ENCODE data around the gene ZYG11B.
"Not testable (repeated sequence)": the region's sequence is repeated elsewhere in the genome, so short reads cannot be mapped to it uniquely, and the experiment has no call there.

Gene ZYG11B

GRCh38 chr1:52756020-52756419, 29.8 kb downstream of the ZYG11B start:
- H3K4me1 ChIP-seq (ENCODE audit: control insufficient read depth, insufficient read depth, low read length) = peaks cover 11% of the 10 kb centered on the region
- no peak overlapping the region for H3K27ac ChIP-seq (ENCODE audit: low read length)
- no peak overlapping the region for H3K9ac ChIP-seq (ENCODE audit: low read length in 2 of 2)
- H3K36me3 ChIP-seq (ENCODE audit: control insufficient read depth in 2 of 2, insufficient read depth in 2 of 2, low read length in 2 of 2) = peaks cover 7 to 8% of the 10 kb centered on the region in 2 donors
- H3K27me3 ChIP-seq (ENCODE audit: control insufficient read depth in 1 of 2, insufficient read depth in 2 of 2, low read length in 2 of 2) = no peaks in the 10 kb centered on the region
- no peaks in the 10 kb centered on the region for H3K9me3 ChIP-seq (ENCODE audit: control insufficient read depth in 2 of 2, low read length in 2 of 2)
- H3K4me3 ChIP-seq (ENCODE audit: low read length in 2 of 2) = no peak overlapping the region

GRCh38 chr1:52759908-52760307, 33.7 kb downstream of the ZYG11B start:
- Histone ChIP-seq H3K27ac (ENCODE audit: low read length) (no peak overlapping the region), H3K4me3 (ENCODE audit: low read length in 2 of 2) (no peak overlapping the region), H3K27me3 (ENCODE audit: control insufficient read depth in 1 of 2, insufficient read depth in 2 of 2, low read length in 2 of 2) (no peaks in the 10 kb centered on the region), H3K9me3 (ENCODE audit: control insufficient read depth in 2 of 2, low read length in 2 of 2) (no peaks in the 10 kb centered on the region), H3K4me1 (ENCODE audit: control insufficient read depth, insufficient read depth, low read length) (no peaks in the 10 kb centered on the region), H3K9ac (ENCODE audit: low read length in 2 of 2) (no peak overlapping the region), H3K36me3 (ENCODE audit: control insufficient read depth in 2 of 2, insufficient read depth in 2 of 2, low read length in 2 of 2) (peaks cover 7 to 8% of the 10 kb centered on the region in 2 donors)

- H3K4me3 ChIP-seq (ENCODE audit: low read length in 2 of 2) = no peak overlapping the region
- H3K27ac ChIP-seq (ENCODE audit: low read length) = no peak overlapping the region
- H3K4me1 ChIP-seq (ENCODE audit: control insufficient read depth, insufficient read depth, low read length) = no peaks in the 10 kb centered on the region
- H3K9ac ChIP-seq (ENCODE audit: low read length in 2 of 2) = no peak overlapping the region
- no peaks in the 10 kb centered on the region for H3K9me3 ChIP-seq (ENCODE audit: control insufficient read depth in 2 of 2, low read length in 2 of 2)
- H3K27me3 ChIP-seq (ENCODE audit: control insufficient read depth in 1 of 2, insufficient read depth in 2 of 2, low read length in 2 of 2) = no peaks in the 10 kb centered on the region
- H3K36me3 ChIP-seq (ENCODE audit: control insufficient read depth in 2 of 2, insufficient read depth in 2 of 2, low read length in 2 of 2) = peaks cover 5 to 6% of the 10 kb centered on the region in 2 donors
Measured at GRCh38 chr1:52767596-52768280, 41.5 kb downstream of the ZYG11B start.

DNA sequence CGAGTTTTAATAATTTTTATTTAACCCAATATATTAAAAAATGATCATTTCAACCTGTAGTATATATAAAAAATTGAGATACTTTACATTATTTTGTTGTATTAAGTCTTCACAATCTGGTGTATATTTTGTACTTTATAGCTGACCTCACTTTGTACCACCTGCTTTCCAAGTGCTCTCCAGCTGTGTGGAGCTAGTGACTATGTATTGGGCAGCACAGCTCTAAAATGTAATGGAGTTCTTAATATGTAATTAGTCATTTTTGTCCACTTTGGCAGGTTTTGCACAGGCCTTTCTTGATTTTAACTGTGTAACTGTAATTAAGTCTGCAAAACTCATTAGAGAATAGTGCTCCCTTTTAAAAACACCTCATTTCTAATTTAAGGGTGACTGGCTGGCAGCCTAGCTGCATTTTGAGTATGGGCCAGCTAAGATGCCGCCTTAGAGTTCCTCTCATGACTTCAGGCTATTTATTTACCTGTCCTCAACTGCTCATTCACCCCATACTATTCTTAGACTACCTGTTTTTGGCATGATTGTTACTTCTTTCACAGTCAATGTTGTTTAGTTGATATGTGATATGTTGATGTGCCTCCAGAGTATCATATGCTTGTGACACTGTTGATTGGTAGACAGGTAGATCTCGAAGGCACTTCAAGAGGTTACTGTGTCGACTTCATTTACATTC, 43.2 kb downstream of the ZYG11B start:
- H3K9ac ChIP-seq (ENCODE audit: low read length in 2 of 2) = no peak overlapping the region
- H3K4me3 ChIP-seq (ENCODE audit: low read length in 2 of 2) = no peak overlapping the region
- no peaks in the 10 kb centered on the region for H3K4me1 ChIP-seq (ENCODE audit: control insufficient read depth, insufficient read depth, low read length)
- no peaks in the 10 kb centered on the region for H3K9me3 ChIP-seq (ENCODE audit: control insufficient read depth in 2 of 2, low read length in 2 of 2)
- peaks cover 5 to 6% of the 10 kb centered on the region in 2 donors for H3K36me3 ChIP-seq (ENCODE audit: control insufficient read depth in 2 of 2, insufficient read depth in 2 of 2, low read length in 2 of 2)
- H3K27me3 ChIP-seq (ENCODE audit: control insufficient read depth in 1 of 2, insufficient read depth in 2 of 2, low read length in 2 of 2) = no peaks in the 10 kb centered on the region
- no peak overlapping the region for H3K27ac ChIP-seq (ENCODE audit: low read length)

- Histone ChIP-seq H3K36me3 (ENCODE audit: control insufficient read depth in 2 of 2, insufficient read depth in 2 of 2, low read length in 2 of 2) (peaks cover 5 to 9% of the 10 kb centered on the region in 2 donors), H3K27ac (ENCODE audit: low read length) (no peak overlapping the region), H3K9ac (ENCODE audit: low read length in 2 of 2) (no peak overlapping the region), H3K4me1 (ENCODE audit: control insufficient read depth, insufficient read depth, low read length) (no peaks in the 10 kb centered on the region), H3K4me3 (ENCODE audit: low read length in 2 of 2) (no peak overlapping the region), H3K27me3 (ENCODE audit: control insufficient read depth in 1 of 2, insufficient read depth in 2 of 2, low read length in 2 of 2) (no peaks in the 10 kb centered on the region), H3K9me3 (ENCODE audit: control insufficient read depth in 2 of 2, low read length in 2 of 2) (no peaks in the 10 kb centered on the region)
Measured at GRCh38 chr1:52771384-52771783, 45.1 kb downstream of the ZYG11B start.

DNA sequence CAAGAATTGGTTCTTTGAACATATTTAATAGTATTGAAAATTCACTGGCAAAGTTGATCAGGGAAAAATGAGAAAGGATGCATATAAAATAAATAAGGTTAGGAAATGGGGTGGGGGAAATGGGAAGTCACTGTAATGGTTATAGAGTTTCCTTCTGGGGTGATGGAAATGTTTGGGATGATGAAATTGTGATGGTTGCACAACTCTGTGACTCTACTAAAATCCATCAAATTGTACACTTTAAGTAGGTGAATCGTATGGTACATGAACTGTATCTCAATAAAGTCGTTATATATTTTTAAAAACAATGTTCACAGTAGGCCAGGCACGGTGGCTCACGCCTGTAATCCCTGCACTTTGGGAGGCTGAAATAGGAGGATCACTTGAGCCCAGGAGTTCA, 59.9 kb downstream of the ZYG11B start:
- H3K4me1 ChIP-seq (ENCODE audit: control insufficient read depth, insufficient read depth, low read length) = no peaks in the 10 kb centered on the region
- H3K36me3 ChIP-seq (ENCODE audit: control insufficient read depth in 2 of 2, insufficient read depth in 2 of 2, low read length in 2 of 2) = peaks cover 18 to 25% of the 10 kb centered on the region in 2 donors
- no peak overlapping the region for H3K4me3 ChIP-seq (ENCODE audit: low read length in 2 of 2)

GRCh38 chr1:52790429-52790828, 64.2 kb downstream of the ZYG11B start:
- not testable (repeated sequence) for H3K4me3 ChIP-seq (ENCODE audit: low read length in 2 of 2); H3K4me1 ChIP-seq (ENCODE audit: control insufficient read depth, insufficient read depth, low read length); H3K27ac ChIP-seq (ENCODE audit: low read length); H3K9ac ChIP-seq (ENCODE audit: low read length in 2 of 2); H3K27me3 ChIP-seq (ENCODE audit: control insufficient read depth in 1 of 2, insufficient read depth in 2 of 2, low read length in 2 of 2); H3K9me3 ChIP-seq (ENCODE audit: control insufficient read depth in 2 of 2, low read length in 2 of 2)
- H3K36me3 ChIP-seq (ENCODE audit: control insufficient read depth in 2 of 2, insufficient read depth in 2 of 2, low read length in 2 of 2) = peaks cover 14 to 22% of the 10 kb centered on the region in 2 donors

More for the DNA sequence above, 59.9 kb downstream of the ZYG11B start:
- Histone ChIP-seq H3K27me3 (ENCODE audit: control insufficient read depth in 1 of 2, insufficient read depth in 2 of 2, low read length in 2 of 2) (no peaks in the 10 kb centered on the region), H3K27ac (ENCODE audit: low read length) (no peak overlapping the region), H3K9me3 (ENCODE audit: control insufficient read depth in 2 of 2, low read length in 2 of 2) (no peaks in the 10 kb centered on the region), H3K9ac (ENCODE audit: low read length in 2 of 2) (no peak overlapping the region)

- Histone ChIP-seq H3K27ac (ENCODE audit: low read length) (no peak overlapping the region), H3K36me3 (ENCODE audit: control insufficient read depth in 2 of 2, insufficient read depth in 2 of 2, low read length in 2 of 2) (peaks cover 9 to 13% of the 10 kb centered on the region in 2 donors), H3K9ac (ENCODE audit: low read length in 2 of 2) (no peak overlapping the region), H3K27me3 (ENCODE audit: control insufficient read depth in 1 of 2, insufficient read depth in 2 of 2, low read length in 2 of 2) (no peaks in the 10 kb centered on the region), H3K9me3 (ENCODE audit: control insufficient read depth in 2 of 2, low read length in 2 of 2) (no peaks in the 10 kb centered on the region), H3K4me1 (ENCODE audit: control insufficient read depth, insufficient read depth, low read length) (no peaks in the 10 kb centered on the region), H3K4me3 (ENCODE audit: low read length in 2 of 2) (no peak overlapping the region)
Measured at GRCh38 chr1:52792036-52792435, 65.8 kb downstream of the ZYG11B start.

GRCh38 chr1:52793717-52794116, 67.5 kb downstream of the ZYG11B start:
- not testable (repeated sequence) for H3K9me3 ChIP-seq (ENCODE audit: control insufficient read depth in 2 of 2, low read length in 2 of 2); H3K27ac ChIP-seq (ENCODE audit: low read length); H3K4me3 ChIP-seq (ENCODE audit: low read length in 2 of 2); H3K27me3 ChIP-seq (ENCODE audit: control insufficient read depth in 1 of 2, insufficient read depth in 2 of 2, low read length in 2 of 2); H3K4me1 ChIP-seq (ENCODE audit: control insufficient read depth, insufficient read depth, low read length); H3K9ac ChIP-seq (ENCODE audit: low read length in 2 of 2)
- H3K36me3 ChIP-seq (ENCODE audit: control insufficient read depth in 2 of 2, insufficient read depth in 2 of 2, low read length in 2 of 2) = peaks cover 14% of the 10 kb centered on the region in 2 donors

DNA sequence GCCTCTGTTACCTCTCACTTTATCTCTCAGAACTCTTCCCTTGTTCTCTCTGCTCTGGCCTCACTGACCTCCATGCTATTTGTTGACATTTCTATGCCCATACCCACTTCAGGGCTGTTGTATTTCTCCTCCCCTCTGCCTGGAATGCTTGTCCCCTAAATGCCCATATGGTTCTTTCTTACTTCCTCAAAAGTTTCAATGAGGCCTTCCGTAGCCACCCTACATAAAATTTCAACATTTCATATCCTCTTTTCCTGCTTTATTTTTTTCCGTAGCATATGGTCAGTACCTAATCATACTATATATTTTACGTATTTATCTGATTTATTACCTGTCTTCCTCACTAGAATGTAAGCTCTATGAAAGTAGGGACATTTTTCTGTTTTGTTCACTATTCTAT, 69.2 kb downstream of the ZYG11B start:
- Histone ChIP-seq H3K36me3 (ENCODE audit: control insufficient read depth in 2 of 2, insufficient read depth in 2 of 2, low read length in 2 of 2) (peaks cover 12 to 14% of the 10 kb centered on the region in 2 donors), H3K9ac (ENCODE audit: low read length in 2 of 2) (no peak overlapping the region), H3K4me3 (ENCODE audit: low read length in 2 of 2) (no peak overlapping the region), H3K27me3 (ENCODE audit: control insufficient read depth in 1 of 2, insufficient read depth in 2 of 2, low read length in 2 of 2) (no peaks in the 10 kb centered on the region), H3K9me3 (ENCODE audit: control insufficient read depth in 2 of 2, low read length in 2 of 2) (no peaks in the 10 kb centered on the region), H3K4me1 (ENCODE audit: control insufficient read depth, insufficient read depth, low read length) (no peaks in the 10 kb centered on the region), H3K27ac (ENCODE audit: low read length) (no peak overlapping the region)

GRCh38 chr1:52798331-52798730, 72.1 kb downstream of the ZYG11B start:
- Histone ChIP-seq H3K36me3 (ENCODE audit: control insufficient read depth in 2 of 2, insufficient read depth in 2 of 2, low read length in 2 of 2) (peaks cover 11 to 13% of the 10 kb centered on the region in 2 donors), H3K4me1 (ENCODE audit: control insufficient read depth, insufficient read depth, low read length) (no peaks in the 10 kb centered on the region), H3K9ac (ENCODE audit: low read length in 2 of 2) (no peak overlapping the region), H3K4me3 (ENCODE audit: low read length in 2 of 2) (no peak overlapping the region), H3K27me3 (ENCODE audit: control insufficient read depth in 1 of 2, insufficient read depth in 2 of 2, low read length in 2 of 2) (no peaks in the 10 kb centered on the region), H3K27ac (ENCODE audit: low read length) (no peak overlapping the region), H3K9me3 (ENCODE audit: control insufficient read depth in 2 of 2, low read length in 2 of 2) (no peaks in the 10 kb centered on the region)
